Esophagus squamous epithelium (tissue), 5 donors: ENCODE results near the gene LIMK2. TPM values are rescaled to one million over a fixed set of nuclear protein-coding genes. Genes with fewer than 3 reads are reported as not detected.

ENCODE experiments used
- DNase-seq: peaks from one replicate; lab custom pipeline; 2025; lab: John Stamatoyannopoulos, UW
- H3K27ac ChIP-seq, 4 donors: fragments of 200-600 bp; sonication (generic); one replicate each; pipeline ENCODE4 v1.5.1; 2016 to 2019; ENCODE audit warnings: mild to moderate bottlenecking in 1 of 4
- H3K27me3 ChIP-seq, 4 donors: fragments of 200-600 bp; sonication (generic); 1 replicate in 3 of 4; 2 replicates in 1 of 4; pipeline versions ENCODE4 v1.5.1 to v1.6.0; 2017 to 2021; ENCODE audit warnings: antibody characterized with exemption in 1 of 4
- H3K36me3 ChIP-seq, 3 donors: fragments of 200-600 bp; sonication (generic); one replicate each; pipeline ENCODE4 v1.5.1; 2016 to 2019
- H3K4me1 ChIP-seq, 3 donors: fragments of 200-600 bp; sonication (generic); one replicate each; pipeline ENCODE4 v1.5.1; 2017 to 2019
- H3K4me3 ChIP-seq, 4 donors: fragments of 200-600 bp; sonication (generic); 1 replicate in 3 of 4; 2 replicates in 1 of 4; pipeline ENCODE4 v1.5.1; 2016 to 2019; ENCODE audit warnings: mild to moderate bottlenecking in 2 of 4, moderate library complexity in 1 of 4
- H3K9me3 ChIP-seq, 3 donors: fragments of 200-600 bp; sonication (generic); one replicate each; pipeline ENCODE4 v1.5.1; 2016 to 2019
- CTCF ChIP-seq, 6 experiments: fragments of 450-650 bp in 4 of 6; fragments of 200-600 bp in 2 of 6; sonication (generic) in 2 of 6; IDR thresholded peaks; one replicate each; pipeline ENCODE4 v1.5.1; 2016 to 2019; ENCODE audit warnings: antibody characterized with exemption in 6 of 6, mild to moderate bottlenecking in 4 of 6, moderate library complexity in 4 of 6
- POLR2A ChIP-seq, 4 donors: fragments of 450-650 bp; IDR thresholded peaks; one replicate each; pipeline ENCODE4 v1.6.1; 2017; ENCODE audit warnings: antibody characterized with exemption in 4 of 4, mild to moderate bottlenecking in 4 of 4, moderate library complexity in 3 of 4
- WGBS, 2 donors: methylation state at CpG; one replicate each; pipeline ENCODE4 v1.1.5; 2018; 5-methylcytosine and 5-hydroxymethylcytosine counted together
- intact Hi-C: fragments of 100-400 bp; cut with DNase I; formaldehyde crosslinking; loops from one replicate; pipeline ENCODE4 v1.15.0; 2022
- total RNA-seq, 4 donors: library from RNA; depleted of rRNA; stranded (reverse); fragments of >200 nt; gene quantifications; one replicate each; pipeline ENCODE4 v1.1.0, GENCODE V29; 2016
- donor health status: DM: yes; HTN: yes; CAD: no.

LIMK2 gene
- total RNA-seq, 4 donors from 2014 or later, result 61.8 to 134 (median 109) TPM

GRCh38 chr22:31227186-31227585 lies 15.1 kb downstream of the LIMK2 start:
- H3K27me3 ChIP-seq, result no peaks in the 10 kb centered on the region
- TF ChIP-seq CTCF (IDR thresholded peaks at IDR 0.05) (no peak), POLR2A (IDR thresholded peaks at IDR 0.05) (no peak)
- no peak overlapping the region for H3K4me3 ChIP-seq
- peak overlapping the region in 1 of 4 donors; percentile 7 for H3K27ac ChIP-seq
- intact Hi-C loops, result no loop called here
- peaks cover 12 to 54% (median 24%) of the 10 kb centered on the region in 3 donors for H3K4me1 ChIP-seq
- no peaks in the 10 kb centered on the region for H3K9me3 ChIP-seq
- H3K36me3 ChIP-seq, result peaks cover 0 to 25% (median 4%) of the 10 kb centered on the region in 3 donors
- DNase-seq, result no peak
- WGBS, 2 donors, result 69 to 88% methylated on average over 1 of the region's 1 CpG

GRCh38 chr22:31229402-31230079 lies 17.4 kb downstream of the LIMK2 start:
- peaks cover 0 to 25% (median 4%) of the 10 kb centered on the region in 3 donors for H3K36me3 ChIP-seq
- H3K9me3 ChIP-seq, result no peaks in the 10 kb centered on the region
- H3K27me3 ChIP-seq, result no peaks in the 10 kb centered on the region
- peaks cover 12 to 59% (median 32%) of the 10 kb centered on the region in 3 donors for H3K4me1 ChIP-seq
- WGBS, 2 donors, result 46 to 57% methylated on average over 3 of the region's 3 CpGs
- H3K4me3 ChIP-seq, result peak overlapping the region in 1 of 4 donors; percentile 2
- no peak for DNase-seq
- peak overlapping the region; percentile 52 to 74 (median 64) for H3K27ac ChIP-seq
- TF ChIP-seq POLR2A (IDR thresholded peaks at IDR 0.05) (no peak), CTCF (IDR thresholded peaks at IDR 0.05) (no peak)
- intact Hi-C loops, result no loop called here

GRCh38 chr22:31230155-31230870 lies 18.2 kb downstream of the LIMK2 start:
- intact Hi-C loops, result no loop called here
- H3K27me3 ChIP-seq, result no peaks in the 10 kb centered on the region
- TF ChIP-seq POLR2A (IDR thresholded peaks at IDR 0.05) (no peak), CTCF (IDR thresholded peaks at IDR 0.05) (no peak)
- peak overlapping the region; percentile 52 to 85 (median 64) for H3K27ac ChIP-seq
- no peaks in the 10 kb centered on the region for H3K9me3 ChIP-seq
- no peak overlapping the region for H3K4me3 ChIP-seq
- H3K4me1 ChIP-seq, result peaks cover 12 to 58% (median 32%) of the 10 kb centered on the region in 3 donors
- WGBS, 2 donors, result 67 to 75% methylated on average over 6 of the region's 6 CpGs
- peaks cover 0 to 25% (median 4%) of the 10 kb centered on the region in 3 donors for H3K36me3 ChIP-seq
- DNase-seq, result no peak

- H3K4me1 ChIP-seq, result peaks cover 12 to 58% (median 32%) of the 10 kb centered on the region in 3 donors
- H3K27me3 ChIP-seq, result no peaks in the 10 kb centered on the region
- no peaks in the 10 kb centered on the region for H3K9me3 ChIP-seq
- TF ChIP-seq CTCF (IDR thresholded peaks at IDR 0.05), result peak in 5 of 6 experiments; percentile 61 to 82 (median 76)
- TF ChIP-seq POLR2A (IDR thresholded peaks at IDR 0.05), result no peak
- no peak overlapping the region for H3K4me3 ChIP-seq
- H3K36me3 ChIP-seq, result peaks cover 0 to 17% (median 4%) of the 10 kb centered on the region in 3 donors
- DNase-seq, result no peak
- intact Hi-C loops, result no loop called here
- H3K27ac ChIP-seq, result peak overlapping the region in 3 of 4 donors; percentile 55 to 85 (median 74)
- WGBS, 2 donors, result 47 to 60% methylated on average over 2 to 3 of the region's 3 CpGs
These were observed 18.9 kb downstream of the LIMK2 start for GRCh38 chr22:31230871-31231621.
